ENCODE results near the gene ZNF438.

The ZNF438 gene

DNA sequence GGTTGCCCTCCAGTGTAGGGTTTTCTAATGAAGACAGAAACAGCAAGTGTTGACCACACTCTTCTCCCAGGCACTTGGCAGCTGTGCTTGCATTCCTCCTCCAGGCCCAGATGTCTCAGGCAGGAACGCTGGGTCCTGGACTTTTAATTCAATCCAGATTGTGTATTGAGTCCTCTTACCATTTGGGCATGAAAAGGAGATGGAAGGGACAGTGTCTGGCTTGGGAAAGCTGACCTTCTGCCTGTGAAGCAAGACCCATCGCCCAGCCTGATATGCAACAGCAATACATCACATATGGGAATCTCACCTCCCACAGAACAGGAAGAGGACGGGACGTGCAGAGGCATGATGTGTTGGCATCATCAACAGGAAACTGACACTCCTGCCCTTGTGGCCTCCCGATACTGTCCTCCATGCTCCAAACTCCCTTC, 227.8 kb downstream of the ZNF438 start:
- TF ChIP-seq EP300 (IDR thresholded peaks at IDR 0.05; ENCODE audit: borderline replicate concordance) (no peak), CEBPB (IDR thresholded peaks at IDR 0.05) (no peak)

DNA sequence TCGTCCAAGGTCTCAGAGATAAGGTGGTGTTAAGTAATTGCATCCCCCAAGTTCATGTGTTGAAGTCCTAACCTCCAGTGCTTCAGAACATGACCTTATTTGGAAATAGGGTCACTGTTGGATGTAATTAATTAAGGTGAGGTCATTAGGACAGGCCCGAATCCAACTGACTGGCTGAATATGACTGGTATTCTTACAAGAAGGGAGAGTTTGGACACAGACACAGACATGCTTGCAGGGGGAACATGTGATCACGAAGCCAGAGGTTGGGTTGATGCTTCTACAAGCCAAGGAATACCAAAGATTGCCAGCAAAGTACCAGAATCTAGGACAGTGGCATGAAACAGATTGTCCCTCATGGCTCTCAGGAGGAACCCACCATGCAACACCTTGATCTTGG, 228.6 kb downstream of the ZNF438 start:
- TF ChIP-seq, protein P1, sequence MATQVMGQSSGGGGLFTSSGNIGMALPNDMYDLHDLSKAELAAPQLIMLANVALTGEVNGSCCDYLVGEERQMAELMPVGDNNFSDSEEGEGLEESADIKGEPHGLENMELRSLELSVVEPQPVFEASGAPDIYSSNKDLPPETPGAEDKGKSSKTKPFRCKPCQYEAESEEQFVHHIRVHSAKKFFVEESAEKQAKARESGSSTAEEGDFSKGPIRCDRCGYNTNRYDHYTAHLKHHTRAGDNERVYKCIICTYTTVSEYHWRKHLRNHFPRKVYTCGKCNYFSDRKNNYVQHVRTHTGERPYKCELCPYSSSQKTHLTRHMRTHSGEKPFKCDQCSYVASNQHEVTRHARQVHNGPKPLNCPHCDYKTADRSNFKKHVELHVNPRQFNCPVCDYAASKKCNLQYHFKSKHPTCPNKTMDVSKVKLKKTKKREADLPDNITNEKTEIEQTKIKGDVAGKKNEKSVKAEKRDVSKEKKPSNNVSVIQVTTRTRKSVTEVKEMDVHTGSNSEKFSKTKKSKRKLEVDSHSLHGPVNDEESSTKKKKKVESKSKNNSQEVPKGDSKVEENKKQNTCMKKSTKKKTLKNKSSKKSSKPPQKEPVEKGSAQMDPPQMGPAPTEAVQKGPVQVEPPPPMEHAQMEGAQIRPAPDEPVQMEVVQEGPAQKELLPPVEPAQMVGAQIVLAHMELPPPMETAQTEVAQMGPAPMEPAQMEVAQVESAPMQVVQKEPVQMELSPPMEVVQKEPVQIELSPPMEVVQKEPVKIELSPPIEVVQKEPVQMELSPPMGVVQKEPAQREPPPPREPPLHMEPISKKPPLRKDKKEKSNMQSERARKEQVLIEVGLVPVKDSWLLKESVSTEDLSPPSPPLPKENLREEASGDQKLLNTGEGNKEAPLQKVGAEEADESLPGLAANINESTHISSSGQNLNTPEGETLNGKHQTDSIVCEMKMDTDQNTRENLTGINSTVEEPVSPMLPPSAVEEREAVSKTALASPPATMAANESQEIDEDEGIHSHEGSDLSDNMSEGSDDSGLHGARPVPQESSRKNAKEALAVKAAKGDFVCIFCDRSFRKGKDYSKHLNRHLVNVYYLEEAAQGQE (IDR thresholded peaks at IDR 0.05; ENCODE audit: low read depth) = no peak
- TF ChIP-seq FOXM1 (IDR thresholded peaks at IDR 0.05; ENCODE audit: borderline replicate concordance, low read depth) (no peak), RAD21 (IDR thresholded peaks at IDR 0.05; ENCODE audit: low read depth) (no peak), EGR1 (IDR thresholded peaks at IDR 0.05) (no peak), TEAD4 (IDR thresholded peaks at IDR 0.05) (no peak), TAF1 (IDR thresholded peaks at IDR 0.05; ENCODE audit: low read depth) (no peak), NFIC (IDR thresholded peaks at IDR 0.05) (no peak), EP300 (IDR thresholded peaks at IDR 0.05; ENCODE audit: borderline replicate concordance) (no peak), YY1 (IDR thresholded peaks at IDR 0.05; ENCODE audit: low read depth) (no peak), CREB1 (IDR thresholded peaks at IDR 0.05; ENCODE audit: low read depth) (no peak), ZBTB7A (IDR thresholded peaks at IDR 0.05; ENCODE audit: low read depth) (no peak), TCF12 (IDR thresholded peaks at IDR 0.05; ENCODE audit: low read depth) (no peak), CEBPB (IDR thresholded peaks at IDR 0.05) (no peak)
- TF ChIP-seq, protein P2, sequence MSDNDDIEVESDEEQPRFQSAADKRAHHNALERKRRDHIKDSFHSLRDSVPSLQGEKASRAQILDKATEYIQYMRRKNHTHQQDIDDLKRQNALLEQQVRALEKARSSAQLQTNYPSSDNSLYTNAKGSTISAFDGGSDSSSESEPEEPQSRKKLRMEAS (IDR thresholded peaks at IDR 0.05) = no peak
- TF ChIP-seq, protein P3, sequence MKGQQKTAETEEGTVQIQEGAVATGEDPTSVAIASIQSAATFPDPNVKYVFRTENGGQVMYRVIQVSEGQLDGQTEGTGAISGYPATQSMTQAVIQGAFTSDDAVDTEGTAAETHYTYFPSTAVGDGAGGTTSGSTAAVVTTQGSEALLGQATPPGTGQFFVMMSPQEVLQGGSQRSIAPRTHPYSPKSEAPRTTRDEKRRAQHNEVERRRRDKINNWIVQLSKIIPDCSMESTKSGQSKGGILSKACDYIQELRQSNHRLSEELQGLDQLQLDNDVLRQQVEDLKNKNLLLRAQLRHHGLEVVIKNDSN (IDR thresholded peaks at IDR 0.05) = no peak

DNA sequence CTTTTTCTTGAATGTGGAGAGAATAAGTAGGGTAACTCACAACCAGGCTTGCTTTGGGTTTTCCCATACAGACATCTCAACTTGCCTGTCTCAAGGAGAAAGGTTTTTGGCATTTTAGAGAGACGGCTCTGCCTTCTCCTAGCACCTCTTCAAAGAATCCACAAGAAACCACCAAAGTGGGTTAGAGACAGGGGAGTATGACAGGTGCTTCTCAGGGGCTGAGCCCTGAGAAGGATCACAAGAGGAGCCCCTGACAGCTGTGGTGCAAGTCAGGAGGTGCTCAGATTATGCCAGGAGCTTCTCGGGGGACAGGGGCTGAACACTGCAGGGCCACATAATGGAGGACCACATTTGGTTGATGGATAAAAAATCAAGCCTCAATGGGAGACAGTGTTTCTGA, 231.3 kb downstream of the ZNF438 start:
- TF ChIP-seq ZBTB7A (IDR thresholded peaks at IDR 0.05; ENCODE audit: low read depth) (no peak), CREB1 (IDR thresholded peaks at IDR 0.05; ENCODE audit: low read depth) (no peak), RAD21 (IDR thresholded peaks at IDR 0.05; ENCODE audit: low read depth) (no peak), FOXM1 (IDR thresholded peaks at IDR 0.05; ENCODE audit: borderline replicate concordance, low read depth) (no peak), EP300 (IDR thresholded peaks at IDR 0.05; ENCODE audit: borderline replicate concordance) (no peak), EGR1 (IDR thresholded peaks at IDR 0.05) (no peak), TCF12 (IDR thresholded peaks at IDR 0.05; ENCODE audit: low read depth) (no peak), TEAD4 (IDR thresholded peaks at IDR 0.05) (no peak), YY1 (IDR thresholded peaks at IDR 0.05; ENCODE audit: low read depth) (no peak), NFIC (IDR thresholded peaks at IDR 0.05) (no peak)
- TF ChIP-seq, protein P1 (IDR thresholded peaks at IDR 0.05; ENCODE audit: low read depth) = no peak
- TF ChIP-seq, protein P2 (IDR thresholded peaks at IDR 0.05) = no peak
- TF ChIP-seq, protein P3 (IDR thresholded peaks at IDR 0.05) = no peak

DNA sequence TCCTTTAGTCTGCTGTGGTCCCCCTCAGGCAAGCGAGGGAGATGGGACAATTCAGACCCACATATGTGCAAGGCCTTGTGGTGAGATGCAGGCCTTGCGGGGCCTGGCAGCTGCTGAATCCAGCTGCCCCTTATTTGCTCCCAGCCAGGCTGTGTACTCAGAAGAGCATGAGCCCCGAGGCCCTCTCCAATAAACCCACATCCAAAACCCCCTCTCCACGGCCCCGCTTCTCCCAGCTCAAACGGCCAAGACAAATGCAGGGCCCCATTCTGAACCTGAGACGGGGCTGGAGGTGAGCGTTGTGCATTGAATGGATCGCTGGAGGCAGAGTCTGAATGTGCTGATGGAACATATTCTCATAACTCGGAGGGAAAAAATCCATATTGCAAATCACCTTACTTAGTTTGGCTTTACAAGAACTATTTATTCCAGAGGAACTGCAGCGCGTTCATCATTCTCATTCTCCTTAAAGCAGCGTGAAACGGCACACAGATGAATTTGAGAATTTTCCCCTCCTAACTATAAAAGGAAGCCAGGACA, 232.9 kb downstream of the ZNF438 start:
- TF ChIP-seq CREB1 (IDR thresholded peaks at IDR 0.05; ENCODE audit: low read depth) (no peak), ZBTB7A (IDR thresholded peaks at IDR 0.05; ENCODE audit: low read depth) (no peak), FOXM1 (IDR thresholded peaks at IDR 0.05; ENCODE audit: borderline replicate concordance, low read depth) (no peak), RAD21 (IDR thresholded peaks at IDR 0.05; ENCODE audit: low read depth) (no peak), TEAD4 (IDR thresholded peaks at IDR 0.05) (no peak), TCF12 (IDR thresholded peaks at IDR 0.05; ENCODE audit: low read depth) (no peak), YY1 (IDR thresholded peaks at IDR 0.05; ENCODE audit: low read depth) (no peak), CEBPB (IDR thresholded peaks at IDR 0.05) (no peak), TAF1 (IDR thresholded peaks at IDR 0.05; ENCODE audit: low read depth) (no peak), NFIC (IDR thresholded peaks at IDR 0.05) (no peak), EP300 (IDR thresholded peaks at IDR 0.05; ENCODE audit: borderline replicate concordance) (no peak), EGR1 (IDR thresholded peaks at IDR 0.05) (no peak)
- TF ChIP-seq, protein P3 (IDR thresholded peaks at IDR 0.05) = no peak
- TF ChIP-seq, protein P1 (IDR thresholded peaks at IDR 0.05; ENCODE audit: low read depth) = no peak
- TF ChIP-seq, protein P2 (IDR thresholded peaks at IDR 0.05) = no peak

Data from Ishikawa (cell line).